GM18502 (cell line): ENCODE results near the gene HID1.

ENCODE experiments used
- ATAC-seq: cut with Tn5 transposase; IDR thresholded peaks from one replicate; pipeline ENCODE4 v1.9.1; 2021; ENCODE audit warnings: mild to moderate bottlenecking; ENCODE audit not compliant: unreplicated experiment, poor library complexity

The HID1 gene

DNA sequence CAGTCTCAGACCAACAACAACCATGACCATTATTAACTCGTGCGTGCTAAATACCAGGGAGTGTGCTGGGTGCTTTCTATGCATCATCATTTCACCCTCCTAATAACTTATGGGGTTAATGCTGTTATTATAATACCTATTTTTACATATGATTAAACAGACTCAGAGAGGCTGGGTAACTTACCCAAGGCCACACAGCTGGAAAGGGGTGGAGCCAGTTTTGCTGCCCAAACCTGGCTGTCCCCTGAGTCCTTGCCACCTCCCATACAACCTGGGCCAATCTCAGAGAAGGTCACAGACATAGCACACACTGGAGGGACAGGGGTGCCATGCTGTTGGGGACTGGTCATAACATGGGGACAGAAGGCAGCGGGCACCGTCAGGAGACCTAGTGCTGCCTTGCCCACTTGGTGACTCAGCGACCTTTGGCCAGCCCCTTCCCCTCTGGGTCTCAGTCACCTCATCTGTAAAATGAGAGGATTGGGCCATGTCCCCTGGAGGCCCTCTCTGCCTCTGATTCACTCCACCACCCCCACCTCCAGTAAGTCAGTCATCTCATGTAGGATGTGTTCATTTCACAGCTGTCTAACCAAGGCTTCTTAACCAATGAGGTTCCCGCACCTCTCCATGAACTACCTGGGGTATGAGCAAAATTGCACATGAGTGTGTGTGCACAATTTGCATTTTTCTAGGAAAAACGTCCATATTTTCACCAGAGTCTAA is 67.7 kb downstream of the HID1 start:
- no peak for ATAC-seq

DNA sequence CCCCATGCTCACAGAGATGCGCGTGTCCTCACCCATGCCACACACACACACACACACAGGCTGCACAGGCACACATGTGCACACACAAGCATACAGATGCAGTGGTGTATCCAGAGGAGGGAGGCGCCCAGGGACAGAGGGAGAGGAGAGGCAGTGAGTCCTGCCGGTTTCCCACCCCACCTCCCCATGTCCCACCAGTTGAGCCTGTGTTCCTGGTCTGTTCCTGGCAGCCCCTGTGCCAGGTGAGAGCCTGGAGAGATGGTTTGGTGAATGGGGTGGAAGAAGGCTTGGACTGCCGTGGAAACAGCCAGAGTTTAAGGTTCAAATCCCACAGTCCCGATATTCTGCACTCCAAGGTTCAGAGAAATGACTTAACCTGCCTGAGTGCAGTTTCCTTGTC is 68.9 kb downstream of the HID1 start:
- ATAC-seq = no peak

DNA sequence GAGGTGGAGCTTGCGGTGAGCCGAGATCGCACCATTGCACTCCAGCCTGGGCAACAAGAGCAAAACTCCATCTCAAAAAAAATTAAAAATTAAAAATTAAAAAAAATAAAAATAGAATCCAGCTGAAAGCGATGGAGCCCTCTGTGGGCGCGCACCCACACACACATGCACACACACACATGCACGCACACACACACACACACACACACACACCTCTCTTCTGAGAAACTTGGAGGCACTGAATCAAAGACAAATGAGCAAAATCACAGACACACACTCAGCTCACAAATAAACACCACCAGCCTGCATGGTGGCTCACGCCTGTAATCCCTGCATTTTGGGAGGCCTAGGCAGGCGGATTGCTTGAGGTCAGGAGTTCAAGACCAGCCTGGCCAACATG is 69.5 kb downstream of the HID1 start:
- no peak for ATAC-seq

DNA sequence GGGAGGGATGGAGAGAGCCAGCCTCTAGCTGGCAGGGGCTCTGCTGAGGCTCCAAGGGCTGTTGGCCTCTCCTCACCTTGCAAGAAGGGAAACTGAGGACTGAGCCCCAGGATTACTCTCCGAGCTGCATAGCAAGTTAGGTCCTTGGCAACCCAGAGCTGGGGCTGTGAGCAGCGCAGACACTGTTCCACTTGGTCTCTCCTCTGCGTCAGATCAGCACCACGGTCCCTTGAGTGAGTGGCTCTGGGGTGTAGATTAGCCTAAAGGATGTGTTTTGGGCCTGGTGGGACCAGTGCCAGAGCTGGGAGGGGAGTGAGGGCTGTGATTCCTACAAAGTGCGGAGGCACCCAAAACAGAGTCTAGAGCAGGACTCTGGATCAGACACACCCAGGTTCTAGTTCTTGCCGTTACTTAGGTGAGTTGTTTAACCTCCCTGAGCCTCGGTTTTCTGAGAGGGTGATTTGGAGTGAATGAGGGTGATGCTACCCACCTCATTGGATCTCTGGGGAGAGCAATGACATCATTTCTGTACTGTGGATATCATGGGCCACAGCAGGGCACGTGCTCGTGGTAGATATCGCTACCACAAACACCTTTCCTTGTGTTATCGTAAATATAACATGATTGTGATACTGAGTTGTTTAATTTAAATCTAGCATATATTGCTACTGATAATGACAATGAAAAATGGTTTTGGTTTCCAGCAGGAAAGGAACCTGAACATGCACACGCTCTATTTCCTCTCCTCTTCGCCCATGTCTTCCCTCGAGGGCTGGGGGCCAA is 71.0 kb downstream of the HID1 start:
- no peak for ATAC-seq
